Measurements from ENCODE around the gene CST4. TPM values are rescaled to one million over a fixed set of nuclear protein-coding genes. Genes with fewer than 3 reads are reported as not detected.

The CST4 gene
- total RNA-seq, 1 donor = not detected

- Histone ChIP-seq H3K4me3 (ENCODE audit: insufficient read depth, low read length) (no peak overlapping the region), H3K27ac (ENCODE audit: low read depth, low read length) (no peak overlapping the region), H2AFZ (ENCODE audit: low read length) (no peak overlapping the region), H3K4me1 (ENCODE audit: insufficient read depth, low read length) (no peaks in the 10 kb centered on the region), H3K36me3 (ENCODE audit: insufficient read depth, low read length) (no peaks in the 10 kb centered on the region), H3K27me3 (ENCODE audit: insufficient read depth, low read length) (peaks cover 6% of the 10 kb centered on the region), H3K4me2 (ENCODE audit: insufficient read depth, low read length) (no peak overlapping the region), H3K9me3 (ENCODE audit: low read depth, low read length) (no peaks in the 10 kb centered on the region), H3K79me2 (ENCODE audit: insufficient read depth, low read length) (no peaks in the 10 kb centered on the region), H4K20me1 (ENCODE audit: insufficient read depth, low read length) (no peaks in the 10 kb centered on the region)
- TF ChIP-seq CTCF (IDR thresholded peaks at IDR 0.05; ENCODE audit: extremely low read depth, low read depth, low read length) = no peak
- no peak for DNase-seq (ENCODE audit: insufficient read length, low spot score, missing footprints)
Measured at GRCh38 chr20:23679133-23680092, 9.4 kb downstream of the CST4 start.

GRCh38 chr20:23673209-23673608 is 15.6 kb downstream of the CST4 start:
- Histone ChIP-seq H3K4me1 (ENCODE audit: insufficient read depth, low read length) (no peaks in the 10 kb centered on the region), H3K4me3 (ENCODE audit: insufficient read depth, low read length) (no peak overlapping the region), H3K27me3 (ENCODE audit: insufficient read depth, low read length) (peaks cover 6% of the 10 kb centered on the region), H3K79me2 (ENCODE audit: insufficient read depth, low read length) (no peaks in the 10 kb centered on the region), H3K9me3 (ENCODE audit: low read depth, low read length) (no peaks in the 10 kb centered on the region), H3K36me3 (ENCODE audit: insufficient read depth, low read length) (no peaks in the 10 kb centered on the region), H2AFZ (ENCODE audit: low read length) (no peak overlapping the region), H3K4me2 (ENCODE audit: insufficient read depth, low read length) (no peak overlapping the region), H4K20me1 (ENCODE audit: insufficient read depth, low read length) (no peaks in the 10 kb centered on the region), H3K27ac (ENCODE audit: low read depth, low read length) (no peak overlapping the region)
- DNase-seq (ENCODE audit: insufficient read length, low spot score, missing footprints) = no peak
- no peak for TF ChIP-seq CTCF (IDR thresholded peaks at IDR 0.05; ENCODE audit: extremely low read depth, low read depth, low read length)

GRCh38 chr20:23672158-23672557 is 16.7 kb downstream of the CST4 start:
- Histone ChIP-seq H3K27ac (ENCODE audit: low read depth, low read length) (no peak overlapping the region), H3K27me3 (ENCODE audit: insufficient read depth, low read length) (peaks cover 3% of the 10 kb centered on the region), H4K20me1 (ENCODE audit: insufficient read depth, low read length) (no peaks in the 10 kb centered on the region), H3K4me1 (ENCODE audit: insufficient read depth, low read length) (no peaks in the 10 kb centered on the region), H3K36me3 (ENCODE audit: insufficient read depth, low read length) (no peaks in the 10 kb centered on the region), H3K79me2 (ENCODE audit: insufficient read depth, low read length) (no peaks in the 10 kb centered on the region), H3K4me2 (ENCODE audit: insufficient read depth, low read length) (no peak overlapping the region), H2AFZ (ENCODE audit: low read length) (no peak overlapping the region), H3K9me3 (ENCODE audit: low read depth, low read length) (no peaks in the 10 kb centered on the region), H3K4me3 (ENCODE audit: insufficient read depth, low read length) (no peak overlapping the region)
- DNase-seq (ENCODE audit: insufficient read length, low spot score, missing footprints) = no peak
- no peak for TF ChIP-seq CTCF (IDR thresholded peaks at IDR 0.05; ENCODE audit: extremely low read depth, low read depth, low read length)

- no peaks in the 10 kb centered on the region for H3K36me3 ChIP-seq (ENCODE audit: insufficient read depth, low read length)
- TF ChIP-seq CTCF (IDR thresholded peaks at IDR 0.05; ENCODE audit: extremely low read depth, low read depth, low read length) = no peak
- no peak overlapping the region for H3K4me2 ChIP-seq (ENCODE audit: insufficient read depth, low read length)
- peaks cover under 1% of the 10 kb centered on the region for H3K27me3 ChIP-seq (ENCODE audit: insufficient read depth, low read length)
- H3K9me3 ChIP-seq (ENCODE audit: low read depth, low read length) = no peaks in the 10 kb centered on the region
- H4K20me1 ChIP-seq (ENCODE audit: insufficient read depth, low read length) = no peaks in the 10 kb centered on the region
- no peak overlapping the region for H3K4me3 ChIP-seq (ENCODE audit: insufficient read depth, low read length)
- no peak overlapping the region for H2AFZ ChIP-seq (ENCODE audit: low read length)
- peak; percentile 74 for DNase-seq (ENCODE audit: insufficient read length, low spot score, missing footprints)
- no peak overlapping the region for H3K27ac ChIP-seq (ENCODE audit: low read depth, low read length)
- H3K79me2 ChIP-seq (ENCODE audit: insufficient read depth, low read length) = no peaks in the 10 kb centered on the region
- H3K4me1 ChIP-seq (ENCODE audit: insufficient read depth, low read length) = no peaks in the 10 kb centered on the region
Measured at GRCh38 chr20:23671479-23671878, 17.4 kb downstream of the CST4 start.
